HL-60/S4 treated with phorbol 12-myristate 13-acetate at 8.2 ng/mL for 4 days and 3 days (cell line): ENCODE results near the gene RHEB.

Experiments
- in situ Hi-C: fragments of 300-500 bp; cut with MboI; formaldehyde crosslinking; loops from 2 replicates; pipeline ENCODE4 v1.15.0; 2022; ENCODE audit warnings: low sequenced_read_pairs

RHEB gene

DNA sequence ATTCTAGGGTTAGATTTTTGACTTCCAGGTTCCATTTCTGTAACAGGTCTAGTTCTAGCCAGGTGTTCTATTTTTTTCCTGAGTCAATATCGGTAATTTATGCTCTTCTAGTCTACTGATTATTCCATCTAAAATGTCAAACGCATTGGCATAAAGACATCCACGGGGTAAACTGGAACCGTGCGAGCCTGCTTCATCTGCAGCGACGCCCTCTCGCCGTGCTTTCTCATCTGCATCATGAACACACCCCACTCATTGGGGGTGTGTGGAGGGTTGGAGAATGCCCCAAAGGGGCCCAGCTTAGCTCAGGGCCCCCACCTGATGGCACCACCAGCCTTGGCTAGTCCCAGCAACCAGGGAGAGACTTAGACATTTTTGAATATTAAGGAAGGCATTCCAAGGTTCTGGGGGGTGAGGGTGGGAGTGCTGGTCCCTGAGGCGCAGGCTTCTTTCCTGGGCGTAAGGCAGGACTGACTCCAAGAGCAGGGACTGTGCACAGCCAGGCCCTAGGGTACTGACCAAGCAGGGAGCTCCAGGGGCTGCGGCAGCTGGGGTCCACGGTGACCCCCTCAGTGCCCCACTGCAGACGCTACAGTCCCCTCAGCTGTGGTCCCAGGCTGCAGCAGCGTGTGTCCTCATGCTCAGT, 66.9 kb downstream of the RHEB start:
- in situ Hi-C loops, result no loop called here

- in situ Hi-C loops, result no loop called here
These were observed 67.8 kb downstream of the RHEB start for GRCh38 chr7:151451626-151452571.

DNA sequence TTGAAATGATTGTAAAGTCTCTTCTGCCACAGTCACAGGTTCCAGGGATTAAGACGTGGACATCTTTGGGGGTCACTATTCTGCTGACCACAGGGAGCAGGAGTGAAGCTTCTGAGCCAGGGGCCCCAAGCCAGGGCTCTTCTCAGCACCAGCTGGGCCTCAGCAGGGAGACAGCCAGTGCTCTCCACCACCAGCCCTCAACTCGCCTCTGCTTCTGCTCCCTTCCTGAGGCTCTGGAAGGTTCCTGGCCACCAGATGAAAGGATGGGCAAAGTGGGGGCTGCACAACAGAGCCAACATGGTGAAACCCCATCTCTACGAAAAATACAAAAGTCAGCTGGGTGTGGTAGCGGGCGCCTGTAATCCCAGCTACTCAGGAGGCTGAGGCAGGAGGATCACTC, 68.5 kb downstream of the RHEB start:
- in situ Hi-C loops, result no loop called here

- in situ Hi-C loops, result loop anchor here (10.0 kb wide), 1 partner anchor 75 kb away; no protein-coding TSS in a partner anchor
These were observed 69.7 kb downstream of the RHEB start for GRCh38 chr7:151449990-151450389.

DNA sequence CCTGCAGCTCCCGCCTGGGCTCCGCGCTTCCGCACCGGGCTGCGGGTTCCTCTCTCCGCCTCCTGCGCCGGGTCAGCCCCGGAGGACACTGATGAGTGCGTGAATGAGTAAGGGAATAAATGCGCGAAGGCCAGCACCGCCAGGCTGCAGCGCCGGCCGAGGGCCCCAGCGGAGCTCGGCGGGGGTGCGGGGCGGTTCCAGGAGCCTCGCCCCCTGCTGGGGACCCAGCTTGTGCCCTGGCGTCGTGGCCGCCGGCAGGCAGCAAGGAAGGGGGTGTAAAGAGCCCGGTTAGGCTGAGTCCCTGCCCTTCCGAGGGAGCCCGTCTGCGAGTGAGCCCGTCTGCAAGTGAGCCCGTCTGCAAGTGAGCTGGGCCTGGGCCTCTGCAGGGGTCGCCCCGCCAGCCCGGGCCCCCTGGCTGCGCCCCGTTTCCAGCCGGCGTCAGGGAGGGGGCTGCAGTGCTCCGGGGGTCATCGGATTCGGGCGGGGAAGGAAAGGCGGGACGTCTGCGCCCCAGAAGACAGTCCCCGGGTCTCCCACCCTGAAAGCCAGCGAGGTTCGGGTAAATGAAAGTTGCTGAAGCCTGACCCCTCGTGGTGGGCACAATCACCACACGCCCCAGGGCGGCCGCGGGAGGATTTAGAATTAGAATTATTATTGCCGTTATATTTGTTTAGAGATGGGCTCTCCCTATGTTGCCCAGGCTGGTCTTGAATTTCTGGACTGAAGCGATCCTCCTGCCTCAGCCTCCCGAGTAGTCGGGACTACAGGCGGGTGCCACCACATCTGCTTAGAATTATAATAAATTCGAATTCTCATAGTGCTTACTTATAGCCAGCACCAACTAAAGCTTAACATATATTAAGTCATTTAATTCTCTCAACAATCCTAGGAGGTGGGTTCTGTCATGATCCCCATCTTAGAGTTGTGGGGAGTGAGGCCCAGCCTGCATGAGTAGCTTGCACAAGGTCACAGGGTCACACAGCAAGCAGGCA, 71.1 kb downstream of the RHEB start:
- in situ Hi-C loops, result loop anchor here (10.0 kb wide), 1 partner anchor 74 kb away; no protein-coding TSS in a partner anchor

DNA sequence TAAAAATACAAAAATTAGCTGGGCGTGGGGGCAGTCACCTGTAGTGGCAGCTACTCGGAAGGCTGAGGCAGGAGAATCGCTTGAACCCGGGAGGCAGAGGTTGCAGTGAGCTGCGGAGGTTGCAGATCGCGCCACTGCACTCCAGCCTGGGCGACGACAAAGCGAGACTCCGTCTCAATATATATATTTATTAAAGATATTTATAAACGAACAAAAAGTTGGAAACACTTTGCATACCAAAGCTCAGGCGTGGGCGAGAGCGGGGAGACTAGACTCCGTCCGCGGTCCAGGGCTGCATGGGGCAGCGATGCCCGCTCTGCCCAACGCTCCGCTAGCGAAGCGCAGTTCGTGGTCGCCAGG, 71.8 kb downstream of the RHEB start:
- in situ Hi-C loops, result loop anchor here (10.0 kb wide), 1 partner anchor 73 kb away; no protein-coding TSS in a partner anchor

GRCh38 chr7:151447312-151447711, 72.4 kb downstream of the RHEB start:
- in situ Hi-C loops, result loop anchor here (10.0 kb wide), 1 partner anchor 73 kb away; no protein-coding TSS in a partner anchor

DNA sequence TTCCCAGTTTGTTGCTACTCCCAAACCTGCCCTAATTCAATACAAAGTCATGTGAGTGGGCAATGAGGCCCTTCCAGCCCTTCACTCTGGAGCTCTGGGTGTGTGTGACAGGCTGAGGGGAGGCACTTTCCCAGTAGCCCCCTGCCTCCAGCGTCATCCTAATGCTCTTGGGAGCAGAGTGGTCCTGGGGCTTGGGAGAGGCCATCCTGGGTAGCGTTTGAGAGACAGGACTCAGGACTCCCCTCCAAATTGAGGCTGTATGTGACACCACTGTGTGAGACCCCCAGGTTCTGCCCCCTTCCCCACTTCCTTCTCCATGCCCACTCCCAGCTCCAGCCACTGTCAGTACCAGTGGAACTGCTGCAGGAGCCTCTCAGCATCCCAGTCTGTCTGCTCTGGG, 73.3 kb downstream of the RHEB start:
- in situ Hi-C loops, result loop anchor here (10.0 kb wide), 1 partner anchor 72 kb away; no protein-coding TSS in a partner anchor

- in situ Hi-C loops, result loop anchor here (10.0 kb wide), 1 partner anchor 70 kb away; no protein-coding TSS in a partner anchor
These were observed 75.1 kb downstream of the RHEB start for GRCh38 chr7:151444632-151445031.

DNA sequence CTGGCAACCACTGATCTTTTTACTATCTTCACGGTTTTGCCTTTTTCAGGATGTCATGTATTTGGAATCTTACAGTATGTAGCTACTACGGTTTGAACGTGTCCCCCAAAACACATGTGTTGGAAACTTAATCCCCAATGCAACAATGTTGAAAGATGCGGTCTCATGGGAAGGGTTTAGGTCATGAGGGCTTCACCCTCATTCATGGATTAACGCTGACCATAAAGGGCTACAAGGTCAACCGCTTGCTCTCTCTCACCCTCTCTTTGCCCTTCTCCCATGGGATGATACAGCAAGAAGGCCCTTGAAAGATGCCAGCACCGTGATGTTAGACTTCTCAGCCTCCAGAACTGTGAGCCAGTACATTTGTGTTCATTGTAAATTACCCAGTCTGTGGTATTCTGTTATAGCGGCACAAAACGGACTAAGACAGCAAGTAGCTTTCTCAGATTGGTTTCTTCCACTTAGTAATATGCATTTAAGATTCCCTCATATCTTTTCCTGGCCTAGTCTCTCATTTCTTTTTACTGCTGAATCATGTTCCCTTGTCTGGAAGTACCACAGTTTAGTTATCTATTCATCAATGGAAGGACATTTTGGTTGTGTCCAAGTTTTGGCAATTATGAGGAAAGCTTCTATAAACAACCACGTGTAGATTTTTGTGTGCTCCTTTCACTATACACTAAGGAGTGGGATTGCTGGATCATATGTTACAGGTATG, 76.8 kb downstream of the RHEB start:
- in situ Hi-C loops, result loop anchor here (10.0 kb wide), 1 partner anchor 68 kb away; no protein-coding TSS in a partner anchor

GRCh38 chr7:151440799-151441445, 78.8 kb downstream of the RHEB start:
- in situ Hi-C loops, result loop anchor here (10.0 kb wide), 1 partner anchor 66 kb away; no protein-coding TSS in a partner anchor

GRCh38 chr7:151439855-151440798, 79.6 kb downstream of the RHEB start, which contains the start of gene CRYGN:
TSS of gene CRYGN (minus strand) at chr7:151440141. CDS start at chr7:151439917, 224 bp downstream.
- in situ Hi-C loops, result loop anchor here (10.0 kb wide), 1 partner anchor 65 kb away; no protein-coding TSS in a partner anchor

- in situ Hi-C loops, result no loop called here
These were observed 80.7 kb downstream of the RHEB start for GRCh38 chr7:151438864-151439601.

GRCh38 chr7:151437866-151438516, 81.7 kb downstream of the RHEB start:
- in situ Hi-C loops, result no loop called here

DNA sequence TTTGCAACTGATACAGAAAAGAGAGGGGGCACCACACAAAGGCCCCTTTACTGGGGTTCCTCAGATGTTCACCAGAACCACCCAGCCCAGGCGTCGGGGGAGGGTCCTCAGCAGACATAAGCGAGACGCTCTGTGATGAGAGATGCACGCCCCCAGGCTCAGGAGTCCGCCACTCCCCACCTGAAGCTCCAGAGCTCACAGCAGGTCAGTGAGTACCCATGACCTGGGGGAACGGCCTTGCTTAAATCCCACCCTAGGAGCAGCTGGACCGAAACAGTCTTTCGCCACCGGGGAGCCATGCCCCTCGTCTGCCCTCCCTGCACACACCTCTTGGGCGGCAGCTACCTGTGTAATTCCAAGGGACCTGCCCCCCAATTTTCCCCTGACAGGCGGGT, 82.5 kb downstream of the RHEB start:
- in situ Hi-C loops, result no loop called here

DNA sequence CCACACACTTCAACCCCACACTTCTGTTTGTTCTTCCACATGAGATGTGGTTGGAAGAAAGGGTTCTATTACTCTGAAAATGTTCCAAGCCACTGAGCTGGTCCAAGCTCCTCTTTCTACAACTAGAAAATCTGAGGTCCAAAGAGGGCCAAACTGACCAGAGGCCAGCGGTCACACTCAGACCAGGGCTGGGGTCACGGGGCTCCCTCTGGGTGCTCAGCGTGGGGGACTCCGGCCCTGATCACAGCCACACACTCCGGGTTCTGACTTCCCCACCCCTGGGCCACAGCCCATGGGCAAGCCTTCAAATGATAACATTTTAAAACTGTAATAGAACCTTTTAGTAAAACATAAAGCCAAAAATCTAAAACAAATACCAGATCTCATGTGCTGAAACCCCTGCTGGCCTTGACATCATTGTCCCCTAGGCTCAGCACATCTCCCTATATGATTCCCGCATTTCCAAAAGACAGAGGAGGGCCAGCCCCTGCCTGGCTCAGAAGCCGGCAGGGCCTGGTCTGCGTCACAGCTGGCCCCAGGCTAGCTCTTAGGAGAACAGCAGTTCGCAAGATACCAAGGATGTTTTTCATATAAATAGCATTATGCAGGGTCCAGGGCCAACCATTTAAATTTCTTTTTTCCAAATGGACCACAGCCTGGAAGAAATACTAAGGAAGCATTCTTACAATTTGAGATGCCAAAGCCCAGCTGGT, 83.1 kb downstream of the RHEB start:
- in situ Hi-C loops, result no loop called here
